PFSK-1 (cell line): ENCODE data around the gene TNS3.

ENCODE experiments used
- POLR2AphosphoS5 ChIP-seq: IDR thresholded peaks from 2 replicates; pipeline ENCODE4 v1.6.1; 2012; ENCODE audit warnings: low read depth, mild to moderate bottlenecking, control low read depth, low read length, moderate library complexity
- REST ChIP-seq, 2 experiments: IDR thresholded peaks; 2 replicates each; pipeline versions ENCODE4 v1.6.1 to v1.8.0; 2011 to 2012; ENCODE audit warnings: low read depth in 2 of 2, low read length in 2 of 2, control low read depth in 1 of 2, inconsistent platforms in 1 of 2, mild to moderate bottlenecking in 1 of 2, moderate library complexity in 1 of 2; ENCODE audit not compliant: insufficient read depth in 1 of 2
- TAF1 ChIP-seq: IDR thresholded peaks from 2 replicates; pipeline ENCODE4 v1.6.1; 2012; ENCODE audit warnings: low read length, control low read depth, borderline replicate concordance; ENCODE audit not compliant: insufficient read depth

GRCh38 chr7:47537716-47538675, 43.9 kb downstream of the TNS3 start:
- no peak for TF ChIP-seq POLR2AphosphoS5
- TF ChIP-seq REST (IDR thresholded peaks at IDR 0.05; ENCODE audit: insufficient read depth in 1 of 2, low read depth in 2 of 2, low read length in 2 of 2) = no peak
- no peak for TF ChIP-seq TAF1
